Measurements from ENCODE around the gene WSB2.
"Not testable (repeated sequence)": the region's sequence is repeated elsewhere in the genome, so short reads cannot be mapped to it uniquely, and the experiment has no call there.

- TF ChIP-seq, protein P1, sequence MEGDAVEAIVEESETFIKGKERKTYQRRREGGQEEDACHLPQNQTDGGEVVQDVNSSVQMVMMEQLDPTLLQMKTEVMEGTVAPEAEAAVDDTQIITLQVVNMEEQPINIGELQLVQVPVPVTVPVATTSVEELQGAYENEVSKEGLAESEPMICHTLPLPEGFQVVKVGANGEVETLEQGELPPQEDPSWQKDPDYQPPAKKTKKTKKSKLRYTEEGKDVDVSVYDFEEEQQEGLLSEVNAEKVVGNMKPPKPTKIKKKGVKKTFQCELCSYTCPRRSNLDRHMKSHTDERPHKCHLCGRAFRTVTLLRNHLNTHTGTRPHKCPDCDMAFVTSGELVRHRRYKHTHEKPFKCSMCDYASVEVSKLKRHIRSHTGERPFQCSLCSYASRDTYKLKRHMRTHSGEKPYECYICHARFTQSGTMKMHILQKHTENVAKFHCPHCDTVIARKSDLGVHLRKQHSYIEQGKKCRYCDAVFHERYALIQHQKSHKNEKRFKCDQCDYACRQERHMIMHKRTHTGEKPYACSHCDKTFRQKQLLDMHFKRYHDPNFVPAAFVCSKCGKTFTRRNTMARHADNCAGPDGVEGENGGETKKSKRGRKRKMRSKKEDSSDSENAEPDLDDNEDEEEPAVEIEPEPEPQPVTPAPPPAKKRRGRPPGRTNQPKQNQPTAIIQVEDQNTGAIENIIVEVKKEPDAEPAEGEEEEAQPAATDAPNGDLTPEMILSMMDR (IDR thresholded peaks at IDR 0.05), result not testable (repeated sequence)
- not testable (repeated sequence) for TF ChIP-seq POLR2A (IDR thresholded peaks at IDR 0.05)
Measured at GRCh38 chr12:117999806-118000205, 61.2 kb downstream of the WSB2 start.

Measured in uterus (tissue), 2 donors.